HEK293T (cell line): ENCODE results near the gene SLC25A1.

Experiments
- ARNT ChIP-seq: fragments of 450-650 bp; IDR thresholded peaks from 2 replicates; pipeline ENCODE4 v1.6.1; 2017; ENCODE audit warnings: mild to moderate bottlenecking
- BHLHE40 ChIP-seq: fragments of 450-650 bp; IDR thresholded peaks from 2 replicates; pipeline ENCODE4 v1.6.1; 2016; ENCODE audit warnings: mild to moderate bottlenecking, moderate library complexity, borderline replicate concordance
- FOXK2 ChIP-seq: fragments of 450-650 bp; IDR thresholded peaks from 2 replicates; pipeline ENCODE4 v1.6.1; 2016; ENCODE audit warnings: mild to moderate bottlenecking
- FOXM1 ChIP-seq: fragments of 450-650 bp; IDR thresholded peaks from 2 replicates; pipeline ENCODE4 v1.6.1; 2017; ENCODE audit warnings: mild to moderate bottlenecking, borderline replicate concordance
- NFRKB ChIP-seq: fragments of 450-650 bp; IDR thresholded peaks from 2 replicates; pipeline ENCODE4 v1.6.1; 2016; ENCODE audit warnings: mild to moderate bottlenecking, moderate library complexity
- PKNOX1 ChIP-seq: fragments of 450-650 bp; IDR thresholded peaks from 2 replicates; pipeline ENCODE4 v1.6.1; 2016
- SUZ12 ChIP-seq: fragments of 450-650 bp; IDR thresholded peaks from 2 replicates; pipeline ENCODE4 v1.6.1; 2016; ENCODE audit warnings: mild to moderate bottlenecking

DNA sequence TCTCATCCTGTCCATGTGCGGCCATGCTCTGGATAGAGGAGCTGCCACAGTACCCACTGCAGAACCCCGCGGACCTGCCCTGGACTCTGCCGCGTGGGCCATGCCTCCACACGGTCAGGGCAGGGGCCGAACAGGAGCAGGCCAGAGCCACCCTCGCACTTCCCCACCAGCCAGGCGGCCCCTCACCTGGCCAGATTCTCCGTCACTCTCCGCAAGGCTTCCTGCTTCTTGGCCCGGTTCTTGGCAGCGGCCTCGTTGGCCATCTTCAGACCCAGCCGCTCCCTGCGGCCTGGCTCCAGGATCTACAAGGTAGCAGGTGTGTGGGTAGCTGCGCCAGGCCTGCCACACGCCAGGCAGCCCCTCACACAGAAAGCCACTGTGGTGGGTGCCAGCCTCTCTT, 43.7 kb downstream of the SLC25A1 start:
- TF ChIP-seq BHLHE40 (no peak), FOXK2 (no peak), PKNOX1 (no peak), ARNT (no peak), SUZ12 (no peak), FOXM1 (no peak), NFRKB (no peak)
